GM12878 (cell line): ENCODE results near the gene DDX31. TPM values are rescaled to one million over a fixed set of nuclear protein-coding genes. Genes with fewer than 3 reads are reported as not detected.

Experiments used
- ATAC-seq: fragments of 200-7000 bp; cut with Tn5 transposase; 3 replicates; pipeline ENCODE4 v1.9.1; 2020; ENCODE audit warnings: mild to moderate bottlenecking, moderate library complexity
- BruUV-seq: library from RNA; stranded (reverse); fragments of 400-500 nt; replicated peaks from 2 replicates; lab custom pipeline; 2021; lab: Mats Ljungman, UMichigan
- CTCF ChIA-PET: fragments of 300-600 bp; sonication (Branson Sonifier 250); formaldehyde crosslinking; extraction: SDS; loops from one replicate; lab custom pipeline; 2021; ENCODE audit warnings: inconsistent platforms; lab: Yijun Ruan, JAX
- POLR2A ChIA-PET: fragments of 350-600 bp; formaldehyde crosslinking; extraction: SDS; loops from one replicate; lab custom pipeline; 2021; ENCODE audit warnings: inconsistent platforms; lab: Charles Lee
- RAD21 ChIA-PET: fragments of 300-600 bp; sonication (Branson Sonifier 250); formaldehyde crosslinking; loops from one replicate; lab custom pipeline; 2023; ENCODE audit warnings: antibody characterized with exemption; ENCODE audit not compliant: unreplicated experiment; lab: Charles Lee
- SMC1A ChIA-PET: fragments of 300-600 bp; sonication (Branson Sonifier 250); formaldehyde crosslinking; loops from one replicate; lab custom pipeline; 2023; ENCODE audit not compliant: unreplicated experiment, uncharacterized antibody; lab: Charles Lee
- DNase-seq: peaks from one replicate; pipeline ENCODE4 v3.0.0-alpha.2; 2011; ENCODE audit warnings: low read depth, low spot score
- FAIRE-seq: peaks from 3 replicates; lab custom pipeline; 2011; peaks lifted over from hg19 to GRCh38; lab: Jason Lieb, UNC
- H2AFZ ChIP-seq: 2 replicates; pipeline ENCODE4 v1.6.0; 2011; ENCODE audit warnings: low read depth, low read length, control low read depth; ENCODE audit not compliant: control insufficient read depth
- H3K27ac ChIP-seq: 2 replicates; pipeline ENCODE4 v1.5.1; 2011; ENCODE audit warnings: control low read depth; ENCODE audit not compliant: control insufficient read depth, insufficient read depth
- H3K27me3 ChIP-seq, 2 experiments: replicated peaks in 1 of 2; 2 replicates each; pipeline versions ENCODE4 v1.6.0 to v1.6.1; 2011; ENCODE audit warnings: low read length in 1 of 2; ENCODE audit not compliant: control insufficient read depth in 2 of 2, insufficient read depth in 2 of 2
- H3K36me3 ChIP-seq, 2 experiments: 2 replicates each; pipeline ENCODE4 v1.5.1; 2011; ENCODE audit warnings: low read length in 1 of 2; ENCODE audit not compliant: control insufficient read depth in 2 of 2, insufficient read depth in 2 of 2
- H3K4me1 ChIP-seq: 2 replicates; pipeline ENCODE4 v1.6.1; 2011; ENCODE audit warnings: mild to moderate bottlenecking, low read length, moderate library complexity, mixed read lengths; ENCODE audit not compliant: control insufficient read depth, insufficient read depth
- H3K4me2 ChIP-seq: 2 replicates; pipeline ENCODE4 v1.6.0; 2011; ENCODE audit warnings: control low read depth; ENCODE audit not compliant: control insufficient read depth, insufficient read depth
- H3K4me3 ChIP-seq: fragments of 200-600 bp; sonication (generic); 2 replicates; pipeline ENCODE4 v1.5.1; 2016
- H3K79me2 ChIP-seq: 2 replicates; pipeline ENCODE4 v1.6.0; 2011; ENCODE audit warnings: low read length; ENCODE audit not compliant: control insufficient read depth, insufficient read depth
- H3K9ac ChIP-seq: 2 replicates; pipeline ENCODE4 v1.8.0; 2011; ENCODE audit warnings: low read length, control low read depth, mixed read lengths; ENCODE audit not compliant: control insufficient read depth, insufficient read depth
- H3K9me3 ChIP-seq: replicated peaks from 3 replicates; pipeline ENCODE4 v1.5.1; 2011; ENCODE audit warnings: mild to moderate bottlenecking, low read length; ENCODE audit not compliant: control insufficient read depth, insufficient read depth
- H4K20me1 ChIP-seq: 2 replicates; pipeline ENCODE4 v1.6.0; 2011; ENCODE audit not compliant: control insufficient read depth, insufficient read depth
- CHD1 ChIP-seq: IDR thresholded peaks from 2 replicates; pipeline ENCODE4 v1.6.1; 2012; ENCODE audit warnings: low read depth, low read length, improper control_type of control experiment
- CHD4 ChIP-seq: fragments of 200-600 bp; sonication (generic); IDR thresholded peaks from 2 replicates; pipeline ENCODE4 v1.6.1; 2016; ENCODE audit warnings: mild to moderate bottlenecking
- KAT2A ChIP-seq: conservative IDR thresholded peaks from 2 replicates; pipeline ENCODE4 v1.6.1; 2011; ENCODE audit warnings: low read depth, low read length; ENCODE audit not compliant: control insufficient read depth
- PAX5 ChIP-seq: IDR thresholded peaks from 2 replicates; pipeline ENCODE4 v1.6.1; 2011; ENCODE audit warnings: low read depth, low read length, borderline replicate concordance
- RCOR1 ChIP-seq: conservative IDR thresholded peaks from 2 replicates; pipeline ENCODE4 v1.6.1; 2012; ENCODE audit warnings: low read depth, low read length, improper control_type of control experiment
- RELA ChIP-seq: fragments of 450-650 bp; IDR thresholded peaks from 2 replicates; pipeline ENCODE4 v1.8.0; 2014; ENCODE audit warnings: borderline replicate concordance; ENCODE audit not compliant: partially characterized antibody
- RELB ChIP-seq: fragments of 450-650 bp; IDR thresholded peaks from 2 replicates; pipeline ENCODE4 v1.6.1; 2017; ENCODE audit warnings: low read depth, mild to moderate bottlenecking, moderate library complexity
- SMARCA5 ChIP-seq: fragments of 450-650 bp; IDR thresholded peaks from 2 replicates; pipeline ENCODE4 v1.6.1; 2017; ENCODE audit warnings: mild to moderate bottlenecking
- WGBS: methylation state at CpG from one replicate; pipeline ENCODE4 v1.1.6; 2016; ENCODE audit warnings: low lambda C conversion rate; ENCODE audit not compliant: insufficient replicate concordance, insufficient coverage; ENCODE audit errors: missing lambda C conversion rate; 5-methylcytosine and 5-hydroxymethylcytosine counted together
- in situ Hi-C: fragments of 300-500 bp; cut with MboI; formaldehyde crosslinking; loops from 9 replicates; pipeline ENCODE4 v1.14.3; 2018; ENCODE audit warnings: mixed read lengths
- intact Hi-C: fragments of 100-400 bp; cut with micrococcal nuclease; formaldehyde crosslinking; loops from one replicate; pipeline ENCODE4 v1.14.2; 2022; ENCODE audit not compliant: unreplicated experiment
- polyA plus RNA-seq, 11 experiments: library from polyadenylated mRNA; depleted of rRNA in 4 of 11; unstranded in 6 of 11; stranded (reverse) in 5 of 11; fragments of >200 nt; fragmentation: Nextera tagmentation in 4 of 11; fragmentation: Illumina TruSeq in 1 of 11; extraction: Ambion mirVana in 4 of 11; extraction: Trizol in 1 of 11; gene quantifications; 1 replicate in 1 of 11; 2 replicates in 10 of 11; pipeline versions ENCODE4 v1.2.1 to v1.2.3, GENCODE V29; 2011 to 2016; ENCODE audit warnings: inconsistent platforms in 2 of 11, missing spikeins in 2 of 11, low read depth in 1 of 11
- total RNA-seq, 4 experiments: library from RNA; depleted of rRNA in 3 of 4; stranded (reverse); fragments of >200 nt in 3 of 4; fragmentation: Illumina TruSeq in 1 of 4; extraction: Trizol in 1 of 4; gene quantifications; 2 replicates each; pipeline versions ENCODE4 v1.2.1 to v1.2.3, GENCODE V29; 2013 to 2021

The DDX31 gene
- total and polyA plus RNA-seq, 10 of the 15 experiments (the other 5 are each of a cell fraction or from before 2014, with no cell fraction given) = 12.1 to 30.8 (median 20.8) TPM

DNA sequence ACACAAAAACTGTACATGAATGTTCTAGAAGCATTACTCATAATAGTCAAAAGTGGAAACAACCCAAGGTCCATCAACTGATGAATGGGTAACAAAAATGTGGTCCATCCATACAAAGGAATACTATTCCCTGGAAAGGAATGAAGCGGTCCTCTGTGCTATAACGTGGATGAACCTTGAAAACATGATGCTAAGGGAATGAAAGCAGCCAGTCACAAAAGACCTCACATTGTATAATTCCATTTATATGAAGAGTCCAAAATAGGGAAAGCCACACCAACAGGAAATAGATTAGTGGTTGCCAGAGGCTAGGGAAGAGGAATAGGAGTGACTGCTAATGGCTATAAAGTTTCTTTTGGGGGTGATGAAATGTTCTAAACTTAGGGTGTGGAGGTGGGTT lies 110.1 kb downstream of the DDX31 start:
- Histone ChIP-seq H3K9me3 (no peaks in the 10 kb centered on the region), H3K4me3 (no peak overlapping the region)
- SMC1A ChIA-PET = interaction anchor here (0.6 kb wide), 1 partner anchor 802 kb away, joined by 3 read pairs; no protein-coding TSS in a partner anchor
- no peak for DNase-seq
- TF ChIP-seq RELA (no peak), RELB (no peak), SMARCA5 (no peak), CHD1 (no peak), CHD4 (no peak), RCOR1 (no peak), KAT2A (no peak), PAX5 (no peak)
- TF ChIP-seq, all 136 proteins: peak for 0
- ChIA-PET POLR2A (no interaction called here), CTCF (interaction anchor here (0.8 to 1.7 kb wide), 2 partner anchors 9 to 147 kb away, joined by 3 to 4 read pairs; no protein-coding TSS in a partner anchor), RAD21 (no interaction called here)
- intact Hi-C loops (no loop called here), in situ Hi-C loops (no loop called here)
- no peaks in the 10 kb centered on the region for H4K20me1 ChIP-seq
- H3K27me3 ChIP-seq = peaks cover 0 to 3% of the 10 kb centered on the region in 2 experiments; a peak in 2 of 4 replicates
- ATAC-seq (no peak), FAIRE-seq (no peak)
- no peak overlapping the region for H3K4me2 ChIP-seq
- no peak overlapping the region for H3K27ac ChIP-seq
- H3K4me1 ChIP-seq = no peaks in the 10 kb centered on the region
- no peaks in the 10 kb centered on the region for H3K36me3 ChIP-seq
- no peak overlapping the region for H3K9ac ChIP-seq
- no peaks in the 10 kb centered on the region for H3K79me2 ChIP-seq
- H2AFZ ChIP-seq = no peak overlapping the region
- 79% methylated on average over 2 of the region's 2 CpGs for WGBS
- BruUV-seq = no TSS peak
